NCI-H748 treated with DMSO at 0.1 percent for 48 hours (cell line): ENCODE measurements around the gene OPRM1.
A peak's percentile ranks its signal among the peaks of the same experiment; 100 is the strongest.
"Not testable (repeated sequence)": the region's sequence is repeated elsewhere in the genome, so short reads cannot be mapped to it uniquely, and the experiment has no call there.

ENCODE experiments used
- DNase-seq: peaks from one replicate; lab custom pipeline; 2025; lab: John Stamatoyannopoulos, UW

The OPRM1 gene

GRCh38 chr6:154143753-154144152 is 104.7 kb downstream of the OPRM1 start:
- no peak for DNase-seq

GRCh38 chr6:154154389-154154967 is 115.4 kb downstream of the OPRM1 start:
- DNase-seq: peak; percentile 60

- DNase-seq: peak; percentile 80
Measured at GRCh38 chr6:154156135-154156896, 117.3 kb downstream of the OPRM1 start.

GRCh38 chr6:154157082-154157481 is 118.0 kb downstream of the OPRM1 start:
- DNase-seq: no peak

GRCh38 chr6:154157706-154158105 is 118.7 kb downstream of the OPRM1 start:
- no peak for DNase-seq

GRCh38 chr6:154159126-154159525 is 120.1 kb downstream of the OPRM1 start:
- DNase-seq: no peak

- DNase-seq: no peak
Measured at GRCh38 chr6:154161689-154162088, 122.6 kb downstream of the OPRM1 start.

- no peak for DNase-seq
Measured at GRCh38 chr6:154164397-154164796, 125.4 kb downstream of the OPRM1 start.

GRCh38 chr6:154165478-154165877 is 126.4 kb downstream of the OPRM1 start:
- DNase-seq: no peak

- DNase-seq: no peak
Measured at GRCh38 chr6:154166140-154166539, 127.1 kb downstream of the OPRM1 start.

- DNase-seq: no peak
Measured at GRCh38 chr6:154167126-154167525, 128.1 kb downstream of the OPRM1 start.

- no peak for DNase-seq
Measured at GRCh38 chr6:154169193-154169847, 130.3 kb downstream of the OPRM1 start.

GRCh38 chr6:154170106-154170505 is 131.1 kb downstream of the OPRM1 start:
- no peak for DNase-seq

GRCh38 chr6:154172393-154172792 is 133.4 kb downstream of the OPRM1 start:
- not testable (repeated sequence) for DNase-seq

GRCh38 chr6:154179434-154179833 is 140.4 kb downstream of the OPRM1 start:
- DNase-seq: no peak

GRCh38 chr6:154187203-154187602 is 148.2 kb downstream of the OPRM1 start:
- no peak for DNase-seq

GRCh38 chr6:154187714-154188113 is 148.7 kb downstream of the OPRM1 start:
- no peak for DNase-seq

GRCh38 chr6:154196333-154196885 is 157.4 kb downstream of the OPRM1 start:
- no peak for DNase-seq

GRCh38 chr6:154197196-154197860 is 158.3 kb downstream of the OPRM1 start:
- DNase-seq: no peak

GRCh38 chr6:154201688-154202087 is 162.6 kb downstream of the OPRM1 start:
- DNase-seq: not testable (repeated sequence)

- DNase-seq: no peak
Measured at GRCh38 chr6:154202339-154202738, 163.3 kb downstream of the OPRM1 start.

- DNase-seq: no peak
Measured at GRCh38 chr6:154202958-154203357, 163.9 kb downstream of the OPRM1 start.
